GM18951 (cell line): Measurements from ENCODE around the gene WDR91.
A peak's percentile ranks its signal among the peaks of the same experiment; 100 is the strongest.

Experiments used
- POLR2A ChIP-seq: IDR thresholded peaks from 4 replicates; pipeline ENCODE4 v1.6.1; 2011; ENCODE audit warnings: mild to moderate bottlenecking; ENCODE audit not compliant: insufficient read length, insufficient read depth; ENCODE audit errors: extremely low read depth
- in situ Hi-C: fragments of 300-500 bp; cut with MboI; formaldehyde crosslinking; loops from one replicate; pipeline ENCODE4 v1.12.0; 2022; ENCODE audit warnings: low sequenced_read_pairs, mixed read lengths, inconsistent platforms; ENCODE audit not compliant: unreplicated experiment

The WDR91 gene

DNA sequence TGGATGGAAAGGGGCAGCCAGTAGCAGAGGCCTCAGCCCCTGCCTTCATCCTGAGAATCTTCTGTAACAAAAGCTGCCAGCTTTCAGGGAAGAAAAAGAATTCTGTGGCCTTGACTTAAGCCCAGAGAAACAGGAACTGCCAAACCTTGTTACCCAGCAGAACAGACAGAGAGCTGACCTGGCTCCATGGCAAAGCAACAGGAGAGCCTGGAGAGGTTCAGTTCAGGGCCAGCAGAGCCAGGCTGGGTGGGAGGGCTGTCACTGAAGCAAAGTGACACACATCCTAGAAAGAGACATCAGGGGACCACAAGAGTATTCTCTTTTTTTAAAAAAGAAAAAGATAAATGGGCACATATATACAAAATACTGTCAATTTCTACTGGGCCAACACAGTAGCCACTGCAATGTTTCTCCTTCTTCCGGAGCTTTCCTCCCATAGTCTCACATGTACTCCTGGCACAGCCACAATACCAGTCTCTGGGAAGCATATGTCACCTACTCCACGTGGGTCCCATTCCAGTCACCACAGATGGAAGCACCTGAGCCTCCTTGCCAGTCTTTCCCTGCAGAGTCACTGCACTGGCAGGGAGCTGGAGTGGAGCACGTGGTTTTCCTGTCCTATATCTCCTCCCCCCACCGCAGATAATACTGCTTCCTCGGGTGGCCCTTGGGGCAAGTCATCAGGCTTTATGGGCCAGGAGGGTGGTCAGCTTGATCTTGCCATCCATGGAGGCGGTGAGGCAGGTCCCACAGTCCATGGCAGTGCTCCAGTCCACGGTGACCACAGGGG lies 25.7 kb downstream of the WDR91 start:
- no peak for TF ChIP-seq POLR2A
- in situ Hi-C loops: no loop called here

DNA sequence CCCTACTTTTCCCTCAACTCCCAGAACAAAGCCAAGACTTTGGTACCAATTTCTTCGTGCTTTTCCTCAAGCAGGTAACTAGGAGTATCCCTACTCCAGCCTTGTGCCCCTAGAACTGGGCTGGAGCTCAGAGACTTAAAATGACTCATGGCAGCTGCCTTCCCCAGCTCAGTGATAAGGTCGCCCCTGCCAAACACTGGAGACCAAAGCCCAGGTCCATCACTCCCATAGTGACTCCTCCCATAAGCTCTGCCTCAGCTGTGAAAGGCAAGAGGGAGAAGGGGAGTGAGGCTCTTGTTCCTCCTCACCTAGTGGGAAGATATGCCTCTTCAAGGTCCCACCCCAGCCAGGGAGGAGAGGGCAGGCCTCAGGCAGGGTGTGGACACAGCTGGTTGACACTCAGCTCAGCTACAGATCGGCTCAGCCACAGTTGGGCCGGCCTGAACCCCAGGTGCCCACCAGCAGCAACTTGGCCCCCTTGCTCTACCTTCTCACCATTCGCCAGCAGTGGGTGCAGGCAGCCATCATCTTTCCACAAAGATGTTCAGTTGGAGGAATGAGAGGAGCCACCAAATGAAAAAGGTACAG lies 27.0 kb downstream of the WDR91 start:
- in situ Hi-C loops: no loop called here
- TF ChIP-seq POLR2A: peak; percentile 18

DNA sequence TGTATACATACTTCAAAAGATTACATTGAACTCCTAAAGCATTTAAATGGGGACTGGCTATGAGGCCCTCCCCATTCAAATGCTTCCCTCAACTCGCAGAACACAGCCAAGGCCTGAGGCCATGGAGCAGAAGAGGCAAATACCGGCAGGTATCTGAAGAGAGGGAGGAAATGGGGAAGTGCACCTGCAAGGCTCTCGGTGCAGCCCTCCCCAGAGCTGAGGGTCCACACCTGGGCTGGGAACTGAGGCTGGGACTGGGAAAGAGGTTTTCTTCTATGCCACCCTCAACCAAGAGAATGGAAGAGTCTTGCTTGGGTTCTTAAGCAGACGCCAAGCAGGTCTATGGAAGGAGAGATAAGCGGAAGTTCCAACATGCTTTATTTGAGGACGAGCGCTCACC lies 27.8 kb downstream of the WDR91 start:
- no peak for TF ChIP-seq POLR2A

DNA sequence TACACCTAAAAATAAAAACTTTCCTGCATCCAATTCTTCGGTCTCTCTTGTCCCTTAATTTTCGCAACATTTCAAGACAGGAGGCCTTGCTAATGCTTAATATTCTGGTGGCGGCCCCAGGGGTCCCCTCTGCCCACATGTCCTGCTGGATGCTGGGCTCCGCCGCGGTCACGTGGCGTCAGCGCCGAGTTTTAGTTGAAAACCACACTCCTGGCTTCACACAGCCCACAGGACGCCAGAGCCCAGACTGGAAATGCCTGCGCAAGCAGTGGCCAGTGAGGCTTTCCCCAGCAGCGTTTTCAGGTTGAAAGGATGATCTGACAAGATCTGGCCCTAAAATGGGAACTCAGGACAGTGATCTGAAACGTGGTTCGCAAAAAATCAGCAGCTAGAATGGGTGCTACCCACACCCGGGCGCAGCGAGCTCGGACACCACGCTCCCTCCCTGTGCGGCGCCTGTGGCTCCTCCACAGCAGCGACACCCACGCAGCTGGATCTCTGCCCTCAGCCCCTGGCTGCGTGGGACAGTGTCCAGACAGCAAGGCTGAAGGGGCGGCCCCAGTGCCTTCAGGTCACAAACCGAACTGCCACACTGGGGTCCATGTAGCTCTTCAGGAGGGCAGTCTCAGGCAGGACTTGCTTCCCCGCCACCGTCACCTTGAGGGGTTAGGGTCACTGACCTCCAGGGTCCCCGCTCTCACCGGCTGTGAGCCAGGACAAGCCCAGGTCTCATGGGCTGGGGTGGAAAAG lies 29.2 kb downstream of the WDR91 start:
- peak; percentile 13 for TF ChIP-seq POLR2A

More for the DNA sequence above, 27.8 kb downstream of the WDR91 start:
- in situ Hi-C loops: no loop called here

DNA sequence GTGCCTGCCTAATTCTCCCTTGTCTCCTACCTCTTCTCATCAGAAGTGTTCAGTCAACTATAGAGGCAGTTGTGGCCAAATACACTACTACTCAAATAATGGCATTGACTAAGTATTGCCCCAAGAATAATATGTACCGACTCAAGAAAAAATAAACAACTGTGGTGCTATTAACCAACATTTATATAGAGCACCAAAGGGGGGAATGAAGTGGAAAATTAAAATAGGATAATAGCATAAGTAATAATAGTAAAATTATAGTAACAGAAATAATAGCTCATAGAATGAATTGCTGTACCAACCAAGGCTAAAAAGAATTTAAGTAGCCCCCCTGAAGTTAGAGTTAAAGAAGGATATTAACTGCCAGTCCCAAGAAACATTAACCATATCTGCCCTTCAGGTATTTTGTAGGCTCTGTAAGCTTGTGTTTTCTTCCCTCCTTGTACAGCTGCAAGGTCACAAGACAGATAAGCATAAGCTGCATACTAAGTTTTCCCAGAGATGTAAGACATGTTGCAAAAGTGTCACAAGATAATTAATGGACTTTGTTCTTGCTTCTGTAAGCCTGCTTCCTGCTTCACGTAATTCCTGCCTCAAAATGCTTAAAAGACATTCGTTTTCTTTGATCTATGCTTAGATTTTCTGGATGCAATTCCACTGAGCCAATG lies 29.9 kb downstream of the WDR91 start:
- in situ Hi-C loops: no loop called here
- TF ChIP-seq POLR2A: no peak

More for the DNA sequence above, 29.2 kb downstream of the WDR91 start:
- in situ Hi-C loops: no loop called here

DNA sequence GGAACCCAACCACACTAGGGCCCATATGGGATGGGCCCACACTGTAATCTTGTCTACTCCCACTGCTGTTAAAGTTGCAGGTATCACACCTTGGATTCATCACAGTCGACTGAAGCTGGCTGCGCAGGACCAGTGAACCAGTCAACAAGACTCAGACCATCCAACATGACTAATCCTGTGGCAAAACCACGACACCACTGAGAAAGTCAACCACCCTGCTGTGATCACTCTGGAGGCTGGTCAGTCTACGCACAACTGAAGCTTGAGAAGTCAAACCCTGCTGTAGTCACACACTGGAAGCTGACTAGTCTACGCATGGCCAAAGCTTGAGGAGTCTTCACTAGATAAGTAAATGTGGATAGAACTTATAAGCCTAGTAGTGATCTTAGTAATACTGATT lies 31.2 kb downstream of the WDR91 start:
- TF ChIP-seq POLR2A: no peak
- in situ Hi-C loops: no loop called here

DNA sequence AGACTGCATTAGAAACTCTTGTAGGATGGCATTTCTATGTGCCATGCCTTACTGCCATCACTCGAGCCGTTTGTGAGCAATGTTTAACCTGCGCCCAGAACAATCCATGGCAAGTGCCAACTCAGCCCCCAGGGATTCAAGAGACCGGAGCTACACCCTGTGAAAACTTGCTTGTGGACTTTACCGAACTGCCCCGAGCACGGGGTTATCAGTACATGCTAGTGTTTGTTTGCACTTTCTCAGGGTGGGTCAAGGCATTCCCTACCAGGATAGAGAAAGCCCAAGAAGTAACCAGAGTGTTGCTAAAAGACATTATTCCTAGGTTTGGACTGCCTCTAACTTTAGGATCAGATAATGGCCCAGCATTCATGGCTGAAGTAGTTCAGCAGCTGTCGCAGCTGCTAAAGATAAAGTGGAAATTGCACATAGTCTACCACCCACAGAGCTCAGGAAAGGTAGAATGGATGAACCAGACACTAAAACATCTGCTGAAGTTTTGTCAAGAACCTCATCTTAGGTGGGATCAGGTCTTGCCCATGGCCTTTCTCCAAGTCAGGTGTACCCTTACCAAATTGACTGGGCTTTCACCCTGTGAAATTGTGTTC lies 31.9 kb downstream of the WDR91 start:
- in situ Hi-C loops: loop anchor here (10.0 kb wide), 1 partner anchor 415 kb away; no protein-coding TSS in a partner anchor
- no peak for TF ChIP-seq POLR2A

DNA sequence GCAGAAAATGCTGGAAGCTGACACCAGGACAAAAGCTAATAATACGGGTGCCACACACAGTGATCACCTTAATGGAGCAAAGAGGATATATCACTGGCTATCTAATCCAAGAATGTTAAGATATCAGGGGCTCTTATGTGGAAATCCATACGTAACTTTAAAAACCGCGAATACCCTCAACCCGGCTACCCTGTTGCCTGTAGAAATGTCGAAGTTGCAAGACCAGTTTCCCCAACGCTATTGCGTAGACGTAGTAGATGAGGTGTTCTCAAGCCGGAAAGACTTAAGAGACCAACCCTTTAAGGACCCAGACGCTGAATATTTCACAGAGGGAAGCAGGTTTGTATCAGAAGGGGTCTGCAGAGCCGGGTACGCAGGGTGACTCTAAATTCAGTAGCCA lies 33.0 kb downstream of the WDR91 start:
- in situ Hi-C loops: loop anchor here (10.0 kb wide), 1 partner anchor 414 kb away; no protein-coding TSS in a partner anchor
- no peak for TF ChIP-seq POLR2A

DNA sequence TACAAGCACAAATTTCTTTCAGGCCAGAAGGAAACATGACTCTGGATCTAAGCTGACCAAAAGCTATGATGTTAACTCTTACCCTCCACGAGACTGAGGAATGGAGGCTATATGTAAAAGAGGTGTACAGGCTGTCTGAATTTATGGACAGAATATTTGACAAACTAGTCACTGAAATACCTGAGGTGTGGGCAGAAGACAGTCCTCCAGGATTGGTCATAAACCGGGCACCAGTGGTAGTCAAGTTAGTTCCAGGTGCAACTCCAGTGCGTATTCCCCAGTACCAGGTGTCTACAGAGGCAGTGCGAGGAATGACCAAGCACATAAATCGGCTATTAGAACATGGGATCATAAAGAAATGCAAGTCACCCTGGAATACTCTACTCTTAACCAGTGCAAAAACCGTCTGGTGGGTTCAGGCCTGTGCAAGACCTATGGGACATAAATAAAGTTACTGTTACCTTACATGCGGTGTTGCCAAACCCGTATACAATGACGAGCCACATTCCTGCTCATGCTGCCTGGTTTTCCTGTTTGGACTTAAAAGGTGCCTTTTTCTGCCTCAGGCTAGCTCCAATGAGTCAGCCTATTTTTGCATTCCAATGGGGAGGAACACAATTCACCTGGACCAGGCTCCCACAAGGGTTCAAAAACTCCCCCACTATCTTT lies 34.2 kb downstream of the WDR91 start:
- in situ Hi-C loops: loop anchor here (10.0 kb wide), 1 partner anchor 412 kb away; no protein-coding TSS in a partner anchor

DNA sequence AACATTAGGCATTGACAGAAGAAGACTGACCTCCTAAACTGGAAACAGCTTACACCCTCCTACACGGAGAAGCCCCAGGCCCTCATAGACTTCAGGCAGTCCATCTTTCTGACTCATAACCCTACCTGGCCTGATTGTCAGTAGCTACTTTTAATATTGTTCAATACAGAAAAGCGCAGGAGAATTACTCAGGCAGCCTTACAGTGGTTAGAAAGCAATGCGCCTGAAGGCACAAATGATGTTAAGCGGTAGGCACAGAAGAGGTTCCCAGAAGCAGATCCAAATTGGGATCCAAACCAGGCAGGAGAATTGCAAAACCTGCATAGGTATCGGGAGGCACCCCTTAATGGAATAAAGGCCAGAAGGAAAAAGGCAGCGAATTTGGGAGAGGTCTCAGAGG lies 35.4 kb downstream of the WDR91 start:
- no peak for TF ChIP-seq POLR2A
- in situ Hi-C loops: loop anchor here (10.0 kb wide), 1 partner anchor 411 kb away; no protein-coding TSS in a partner anchor

More for the DNA sequence above, 34.2 kb downstream of the WDR91 start:
- no peak for TF ChIP-seq POLR2A

DNA sequence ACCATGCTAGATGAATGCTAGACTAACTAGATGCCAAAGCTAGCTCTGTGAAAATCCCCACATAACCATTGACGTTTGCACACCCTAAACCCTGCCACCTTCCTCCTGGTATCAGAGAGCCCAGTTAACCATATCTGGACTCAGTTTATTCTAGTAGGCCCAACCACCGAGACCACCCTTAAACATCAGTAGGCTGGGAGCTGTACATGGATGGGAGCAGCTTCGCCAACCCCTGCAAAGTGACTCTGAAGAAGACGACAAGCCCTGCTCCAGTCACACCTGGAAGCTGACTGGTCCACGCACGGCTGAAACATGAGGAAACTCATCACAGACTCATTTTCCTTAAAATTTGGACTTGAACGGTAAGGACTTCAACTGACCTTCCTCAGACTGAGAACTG lies 36.4 kb downstream of the WDR91 start:
- in situ Hi-C loops: loop anchor here (10.0 kb wide), 1 partner anchor 410 kb away; no protein-coding TSS in a partner anchor
- no peak for TF ChIP-seq POLR2A

DNA sequence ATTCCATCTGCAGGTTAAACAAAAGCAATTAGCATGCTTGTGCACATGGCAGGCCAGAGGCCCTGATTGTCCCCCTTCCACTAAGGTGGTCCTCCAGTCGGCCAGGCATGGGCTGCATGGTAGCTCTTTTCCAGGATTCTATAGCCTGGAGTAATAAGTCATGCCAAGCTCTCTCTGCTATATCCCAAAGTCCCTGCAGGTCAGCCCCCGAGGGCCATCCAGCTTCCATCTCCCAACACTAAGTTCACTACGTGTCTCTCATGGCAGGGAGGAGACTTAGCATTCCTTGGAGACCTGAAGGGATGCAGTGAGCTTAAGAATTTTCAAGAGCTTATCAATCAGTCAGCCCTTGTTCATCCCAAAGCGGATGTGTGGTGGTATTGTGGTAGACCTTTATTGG lies 37.4 kb downstream of the WDR91 start:
- in situ Hi-C loops: loop anchor here (10.0 kb wide), 1 partner anchor 409 kb away; no protein-coding TSS in a partner anchor

DNA sequence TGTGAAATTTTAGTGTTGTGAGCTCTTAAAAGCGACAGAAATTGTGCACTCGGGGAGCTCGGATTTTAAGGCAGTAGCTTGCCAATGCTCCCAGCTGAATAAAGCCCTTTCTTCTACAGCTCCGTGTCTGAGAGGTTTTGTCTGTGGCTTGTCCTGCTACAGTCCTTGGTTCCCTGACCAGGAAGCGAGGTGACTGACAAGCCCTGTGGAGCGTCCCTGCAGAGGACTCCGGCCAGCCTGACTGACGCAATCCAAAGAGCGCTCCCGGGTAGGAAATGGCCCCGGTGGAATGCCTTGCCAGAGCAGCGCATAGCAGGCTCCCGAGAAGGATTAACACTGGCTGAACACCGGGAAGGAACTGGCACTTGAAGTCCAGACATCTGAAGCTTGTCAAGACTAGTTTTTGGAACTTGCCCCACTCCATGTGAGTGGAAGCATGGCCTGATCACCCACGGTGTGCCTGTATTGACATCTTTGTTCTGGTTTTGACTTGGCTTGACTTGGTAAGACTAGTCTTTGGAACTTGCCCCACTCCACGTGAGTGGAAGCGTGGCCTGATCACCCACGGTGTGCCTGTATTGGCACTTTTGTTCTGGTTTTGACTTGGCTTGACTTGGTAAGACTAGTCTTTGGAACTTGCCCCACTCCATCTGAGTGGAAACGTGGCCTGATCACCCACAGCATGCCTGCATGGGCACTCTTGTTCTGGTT lies 39.6 kb downstream of the WDR91 start:
- in situ Hi-C loops: loop anchor here (10.0 kb wide), 1 partner anchor 407 kb away; no protein-coding TSS in a partner anchor

DNA sequence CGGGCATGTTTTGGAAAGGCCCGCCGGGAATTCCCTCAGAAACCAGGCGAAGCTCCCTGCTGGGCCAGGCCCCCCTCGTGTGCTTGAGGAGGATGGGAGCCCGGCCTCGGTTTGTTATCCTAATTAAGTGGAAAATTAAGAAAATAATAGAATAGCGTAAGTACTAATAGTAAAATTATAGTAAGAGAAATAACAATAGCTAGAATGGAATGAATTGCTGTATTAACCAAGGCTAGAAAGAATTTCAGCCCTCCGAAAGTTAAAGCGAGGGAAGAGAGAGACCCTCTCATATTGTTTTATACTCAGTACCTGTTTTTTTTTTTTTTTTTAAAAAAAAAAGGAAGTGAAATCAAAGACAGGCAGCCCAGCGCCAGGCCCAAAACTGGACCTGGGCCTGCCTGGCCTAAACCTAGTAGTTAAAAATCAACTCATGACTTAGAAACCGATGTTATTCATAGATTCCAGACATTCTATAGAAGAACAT lies 40.3 kb downstream of the WDR91 start:
- in situ Hi-C loops: loop anchor here (10.0 kb wide), 1 partner anchor 406 kb away; no protein-coding TSS in a partner anchor
